Measurements from ENCODE around the gene FGF3.

FGF3 gene

GRCh38 chr11:69860244-69860643 lies 41.0 kb upstream of the FGF3 start:
- TF ChIP-seq, protein P1, sequence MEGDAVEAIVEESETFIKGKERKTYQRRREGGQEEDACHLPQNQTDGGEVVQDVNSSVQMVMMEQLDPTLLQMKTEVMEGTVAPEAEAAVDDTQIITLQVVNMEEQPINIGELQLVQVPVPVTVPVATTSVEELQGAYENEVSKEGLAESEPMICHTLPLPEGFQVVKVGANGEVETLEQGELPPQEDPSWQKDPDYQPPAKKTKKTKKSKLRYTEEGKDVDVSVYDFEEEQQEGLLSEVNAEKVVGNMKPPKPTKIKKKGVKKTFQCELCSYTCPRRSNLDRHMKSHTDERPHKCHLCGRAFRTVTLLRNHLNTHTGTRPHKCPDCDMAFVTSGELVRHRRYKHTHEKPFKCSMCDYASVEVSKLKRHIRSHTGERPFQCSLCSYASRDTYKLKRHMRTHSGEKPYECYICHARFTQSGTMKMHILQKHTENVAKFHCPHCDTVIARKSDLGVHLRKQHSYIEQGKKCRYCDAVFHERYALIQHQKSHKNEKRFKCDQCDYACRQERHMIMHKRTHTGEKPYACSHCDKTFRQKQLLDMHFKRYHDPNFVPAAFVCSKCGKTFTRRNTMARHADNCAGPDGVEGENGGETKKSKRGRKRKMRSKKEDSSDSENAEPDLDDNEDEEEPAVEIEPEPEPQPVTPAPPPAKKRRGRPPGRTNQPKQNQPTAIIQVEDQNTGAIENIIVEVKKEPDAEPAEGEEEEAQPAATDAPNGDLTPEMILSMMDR (conservative IDR thresholded peaks at IDR 0.05) = no peak
- no peak overlapping the region for H3K27ac ChIP-seq

GRCh38 chr11:69859275-69859934 lies 40.2 kb upstream of the FGF3 start:
- TF ChIP-seq, protein P1 (conservative IDR thresholded peaks at IDR 0.05) = no peak
- no peak overlapping the region for H3K27ac ChIP-seq

DNA sequence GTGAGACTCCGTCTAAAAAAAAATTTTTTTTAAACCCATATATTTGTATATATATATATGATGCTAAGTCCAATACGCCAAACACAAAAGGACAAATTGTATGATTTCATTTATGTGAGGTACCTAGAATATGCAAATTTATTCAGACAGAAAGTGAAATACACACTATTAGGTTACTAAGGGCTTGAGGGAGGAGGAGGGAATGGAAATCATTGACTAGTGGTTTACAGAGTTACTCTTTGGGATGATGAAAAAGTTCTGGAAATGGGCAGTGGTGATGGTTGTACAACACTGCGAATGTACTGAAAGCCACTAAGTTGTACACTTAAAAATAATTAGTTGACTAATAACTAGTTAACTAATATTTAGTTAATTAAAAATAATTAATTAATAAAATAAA lies 36.2 kb upstream of the FGF3 start:
- H3K27ac ChIP-seq = no peak overlapping the region
- TF ChIP-seq, protein P1 (conservative IDR thresholded peaks at IDR 0.05) = no peak

GRCh38 chr11:69854713-69855112 lies 35.5 kb upstream of the FGF3 start:
- TF ChIP-seq, protein P1 (conservative IDR thresholded peaks at IDR 0.05) = no peak
- no peak overlapping the region for H3K27ac ChIP-seq

DNA sequence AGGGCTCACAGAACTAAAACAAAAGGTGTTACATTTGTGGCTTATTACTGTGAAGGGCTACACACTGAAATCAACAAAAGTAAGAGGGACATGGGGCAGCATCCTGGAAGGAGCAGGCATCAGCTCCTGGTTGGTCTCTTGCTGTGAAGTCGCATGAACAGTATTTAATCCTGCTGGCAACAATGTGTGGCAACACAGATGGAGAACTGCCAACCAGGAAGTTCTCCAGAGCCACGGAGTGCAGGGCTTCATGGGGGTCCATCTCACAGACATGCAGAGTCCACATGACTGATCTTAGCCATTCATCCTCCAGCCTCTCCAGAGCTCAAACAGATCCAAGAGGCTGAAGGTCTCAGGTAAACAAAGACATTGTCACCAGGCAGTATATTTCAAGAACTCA lies 32.8 kb upstream of the FGF3 start:
- no peak overlapping the region for H3K27ac ChIP-seq
- TF ChIP-seq, protein P1 (conservative IDR thresholded peaks at IDR 0.05) = no peak

- TF ChIP-seq, protein P1 (conservative IDR thresholded peaks at IDR 0.05) = no peak
- no peak overlapping the region for H3K27ac ChIP-seq
These were observed 29.0 kb upstream of the FGF3 start for GRCh38 chr11:69848201-69848600.

- no peak overlapping the region for H3K27ac ChIP-seq
- TF ChIP-seq, protein P1 (conservative IDR thresholded peaks at IDR 0.05) = no peak
These were observed 25.2 kb upstream of the FGF3 start for GRCh38 chr11:69844396-69844795.
